OCI-LY7 (cell line): ENCODE measurements around the gene CARD10. TPM values are rescaled to one million over a fixed set of nuclear protein-coding genes. Genes with fewer than 3 reads are reported as not detected.

ENCODE experiments used
- BruUV-seq: library from RNA; stranded (reverse); fragments of 400-500 nt; replicated peaks from 2 replicates; lab custom pipeline; 2021; lab: Mats Ljungman, UMichigan
- CTCF ChIA-PET: fragments of 300-600 bp; sonication (Branson Sonifier 250); formaldehyde crosslinking; loops from one replicate; lab custom pipeline; 2022; ENCODE audit warnings: antibody characterized with exemption; ENCODE audit not compliant: unreplicated experiment; lab: Charles Lee
- POLR2A ChIA-PET: fragments of 300-600 bp; sonication (Branson Sonifier 250); formaldehyde crosslinking; loops from one replicate; lab custom pipeline; 2022; ENCODE audit warnings: antibody characterized with exemption; lab: Charles Lee
- DNase-seq: peaks from one replicate; pipeline ENCODE4 v3.0.0-alpha.2; 2015; ENCODE audit warnings: low spot score
- H2AFZ ChIP-seq: fragments of 200-600 bp; sonication (generic), shearing (Covaris generic); 2 replicates; pipeline ENCODE4 v1.6.1; 2014; ENCODE audit warnings: mild to moderate bottlenecking, antibody characterized with exemption, low read length, moderate library complexity
- H3K27ac ChIP-seq: fragments of 200-600 bp; sonication (generic); 2 replicates; pipeline ENCODE4 v1.5.1; 2014; ENCODE audit warnings: mixed run types, low read depth, mild to moderate bottlenecking, moderate library complexity, low read length, inconsistent platforms; ENCODE audit not compliant: poor library complexity, severe bottlenecking
- H3K36me3 ChIP-seq: fragments of 200-600 bp; sonication (generic); 2 replicates; pipeline ENCODE4 v1.6.1; 2014; ENCODE audit warnings: mild to moderate bottlenecking, antibody characterized with exemption, low read length, moderate library complexity, mixed read lengths; ENCODE audit not compliant: insufficient read depth
- H3K4me1 ChIP-seq: fragments of 200-600 bp; sonication (generic); 2 replicates; pipeline ENCODE4 v1.5.1; 2014; ENCODE audit warnings: mild to moderate bottlenecking, low read length; ENCODE audit not compliant: insufficient read depth, poor library complexity, severe bottlenecking
- H3K4me2 ChIP-seq: fragments of 200-600 bp; sonication (generic); 2 replicates; pipeline ENCODE4 v1.6.1; 2014; ENCODE audit warnings: mild to moderate bottlenecking, low read length
- H3K4me3 ChIP-seq: fragments of 200-600 bp; sonication (generic); 2 replicates; pipeline ENCODE4 v1.5.1; 2014; ENCODE audit warnings: mild to moderate bottlenecking, low read depth, low read length; ENCODE audit not compliant: poor library complexity, severe bottlenecking
- H3K79me2 ChIP-seq: fragments of 200-600 bp; sonication (generic); 2 replicates; pipeline ENCODE4 v1.6.1; 2016; ENCODE audit warnings: low read depth, mild to moderate bottlenecking, low read length, moderate library complexity, mixed read lengths; ENCODE audit not compliant: insufficient read depth
- H3K9me2 ChIP-seq: fragments of 200-600 bp; sonication (generic); 2 replicates; pipeline ENCODE4 v1.6.1; 2016; ENCODE audit warnings: mild to moderate bottlenecking, low read length, mixed read lengths; ENCODE audit not compliant: insufficient read depth
- H3K9me3 ChIP-seq: fragments of 200-600 bp; sonication (generic); 2 replicates; pipeline ENCODE4 v1.6.1; 2014; ENCODE audit warnings: mild to moderate bottlenecking, mixed run types, low read length, mixed read lengths
- H4K20me1 ChIP-seq: fragments of 200-600 bp; sonication (generic); 2 replicates; pipeline ENCODE4 v1.6.1; 2014; ENCODE audit warnings: mild to moderate bottlenecking, antibody characterized with exemption, low read length, moderate library complexity, mixed read lengths; ENCODE audit not compliant: insufficient read depth
- EZH2phosphoT487 ChIP-seq: fragments of 200-600 bp; sonication (generic); IDR thresholded peaks from 2 replicates; pipeline ENCODE4 v1.6.1; 2018; ENCODE audit warnings: low read depth, borderline replicate concordance, mild to moderate bottlenecking, mixed run types, antibody characterized with exemption, low read length, moderate library complexity, mixed read lengths
- intact Hi-C: fragments of 100-400 bp; cut with micrococcal nuclease; formaldehyde crosslinking; loops from one replicate; pipeline ENCODE4 v1.10.0; 2022; ENCODE audit not compliant: unreplicated experiment
- total RNA-seq, 2 experiments: library from RNA; depleted of rRNA in 1 of 2; stranded (reverse); fragments of >200 nt in 1 of 2; shearing (Covaris generic) in 1 of 2; gene quantifications; 2 replicates each; pipeline ENCODE4 v1.2.3, GENCODE V29; 2014 to 2022
- TF ChIP-seq, protein P1 (sequence below): fragments of 200-600 bp; sonication (generic); conservative IDR thresholded peaks from 2 replicates; pipeline ENCODE4 v1.5.1; 2014; ENCODE audit warnings: mild to moderate bottlenecking, antibody characterized with exemption, low read length, moderate library complexity, mixed read lengths

The CARD10 gene
- total RNA-seq, 2 experiments from 2014 or later = 2.8 to 4.0 TPM

DNA sequence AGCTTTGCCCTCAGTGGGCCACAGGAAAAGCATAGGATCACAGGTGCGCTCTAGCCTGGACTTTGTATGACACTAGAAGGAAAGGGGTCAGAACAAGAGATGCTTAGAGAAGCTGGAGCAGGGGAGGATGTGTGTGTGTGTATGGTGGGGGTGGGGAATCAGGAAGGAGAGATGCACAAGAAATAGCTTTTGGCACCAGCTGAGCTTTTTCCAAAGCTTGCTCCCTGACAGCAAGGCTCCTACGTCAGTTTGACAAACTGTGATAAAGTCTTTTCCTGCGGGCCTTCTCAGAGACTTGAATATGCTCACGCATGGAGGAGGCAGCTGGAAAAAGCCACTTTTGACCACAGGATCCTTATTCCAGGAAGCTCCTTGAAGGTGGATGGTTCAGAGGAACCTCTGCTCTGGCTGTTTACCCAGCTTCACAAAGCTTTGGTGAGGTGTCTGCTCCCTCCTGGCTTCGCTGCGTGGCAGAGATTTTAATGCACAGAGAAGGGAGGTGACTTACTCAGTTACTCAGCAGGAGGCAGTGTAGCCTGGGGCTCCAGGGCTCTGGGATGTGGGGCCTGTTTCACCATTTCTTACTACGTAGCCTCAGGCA, 45.0 kb upstream of the CARD10 start:
- TF ChIP-seq, protein P1, sequence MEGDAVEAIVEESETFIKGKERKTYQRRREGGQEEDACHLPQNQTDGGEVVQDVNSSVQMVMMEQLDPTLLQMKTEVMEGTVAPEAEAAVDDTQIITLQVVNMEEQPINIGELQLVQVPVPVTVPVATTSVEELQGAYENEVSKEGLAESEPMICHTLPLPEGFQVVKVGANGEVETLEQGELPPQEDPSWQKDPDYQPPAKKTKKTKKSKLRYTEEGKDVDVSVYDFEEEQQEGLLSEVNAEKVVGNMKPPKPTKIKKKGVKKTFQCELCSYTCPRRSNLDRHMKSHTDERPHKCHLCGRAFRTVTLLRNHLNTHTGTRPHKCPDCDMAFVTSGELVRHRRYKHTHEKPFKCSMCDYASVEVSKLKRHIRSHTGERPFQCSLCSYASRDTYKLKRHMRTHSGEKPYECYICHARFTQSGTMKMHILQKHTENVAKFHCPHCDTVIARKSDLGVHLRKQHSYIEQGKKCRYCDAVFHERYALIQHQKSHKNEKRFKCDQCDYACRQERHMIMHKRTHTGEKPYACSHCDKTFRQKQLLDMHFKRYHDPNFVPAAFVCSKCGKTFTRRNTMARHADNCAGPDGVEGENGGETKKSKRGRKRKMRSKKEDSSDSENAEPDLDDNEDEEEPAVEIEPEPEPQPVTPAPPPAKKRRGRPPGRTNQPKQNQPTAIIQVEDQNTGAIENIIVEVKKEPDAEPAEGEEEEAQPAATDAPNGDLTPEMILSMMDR = 0 out of 2 replicates have a peak, but pooled peaks have one; percentile 14
- TF ChIP-seq EZH2phosphoT487 = no peak
- ChIA-PET POLR2A (interaction anchor here (0.9 to 1.1 kb wide), 2 partner anchors 22 to 25 kb away, joined by 3 read pairs; no protein-coding TSS in a partner anchor), CTCF (no interaction called here)
- Histone ChIP-seq H4K20me1 (no peaks in the 10 kb centered on the region), H3K9me2 (no peaks in the 10 kb centered on the region), H3K4me2 (no peak overlapping the region), H3K79me2 (no peaks in the 10 kb centered on the region), H3K36me3 (no peaks in the 10 kb centered on the region), H3K4me3 (no peak overlapping the region), H3K4me1 (peaks cover 4% of the 10 kb centered on the region), H3K27ac (no peak overlapping the region), H2AFZ (no peak overlapping the region), H3K9me3 (no peaks in the 10 kb centered on the region)
- no TSS peak for BruUV-seq
- DNase-seq = no peak
- intact Hi-C loops = no loop called here

DNA sequence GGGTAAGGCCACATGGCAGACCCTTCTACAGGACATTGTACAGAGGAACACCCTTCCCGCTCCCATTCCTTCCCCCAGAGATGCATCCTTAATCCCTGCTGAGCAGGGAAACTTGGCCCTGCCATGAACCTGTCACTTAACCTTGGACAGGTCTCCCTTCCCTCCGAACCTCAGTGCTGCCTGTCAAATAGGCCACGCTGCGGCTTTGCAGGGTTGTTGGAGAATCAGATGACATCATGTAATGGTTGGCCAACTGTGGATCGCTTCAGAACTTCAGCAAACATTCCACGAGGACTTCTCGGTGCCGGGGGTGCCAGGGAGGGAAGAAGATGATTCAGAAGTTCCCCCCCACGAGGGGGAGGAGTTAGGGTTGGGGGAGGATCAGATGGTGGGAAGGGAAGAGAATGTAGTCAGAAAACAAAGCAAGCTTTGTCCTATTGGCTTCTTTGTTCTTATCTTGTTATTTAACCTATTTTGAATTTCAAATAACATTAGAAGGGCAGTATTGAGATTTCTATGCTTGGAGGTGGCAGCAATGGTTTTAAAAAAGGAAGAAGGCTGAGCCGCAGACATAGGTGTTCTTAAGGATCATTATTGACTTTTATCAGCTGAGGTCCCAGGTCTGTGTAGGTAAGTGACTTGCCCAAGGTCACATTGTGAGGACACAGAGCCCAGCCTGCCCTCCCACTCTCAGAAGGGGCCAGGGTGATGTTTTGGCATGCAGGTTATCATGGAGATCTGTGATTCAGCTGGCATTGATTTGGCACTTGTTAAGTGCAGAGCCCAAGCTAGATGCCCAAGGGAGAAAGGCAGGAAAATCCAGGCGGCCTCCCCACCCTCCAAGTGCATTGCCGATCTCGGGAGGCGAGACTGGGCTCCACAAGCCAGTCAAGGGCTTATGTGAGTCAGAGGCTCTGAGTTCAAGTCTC, 44.2 kb upstream of the CARD10 start:
- no peak for DNase-seq
- Histone ChIP-seq H3K9me3 (no peaks in the 10 kb centered on the region), H3K4me3 (no peak overlapping the region), H3K36me3 (no peaks in the 10 kb centered on the region), H3K4me2 (no peak overlapping the region), H3K4me1 (peaks cover 4% of the 10 kb centered on the region), H3K79me2 (no peaks in the 10 kb centered on the region), H3K9me2 (no peaks in the 10 kb centered on the region), H2AFZ (no peak overlapping the region), H3K27ac (no peak overlapping the region), H4K20me1 (no peaks in the 10 kb centered on the region)
- no TSS peak for BruUV-seq
- ChIA-PET CTCF (interaction anchor here (1.0 kb wide), 1 partner anchor 29 kb away, joined by 3 read pairs; no protein-coding TSS in a partner anchor), POLR2A (interaction anchor here (0.6 to 1.1 kb wide), 2 partner anchors 16 to 22 kb away, joined by 3 read pairs; partner anchors contain the start of gene LGALS2)
- TF ChIP-seq, protein P1 = no peak
- no peak for TF ChIP-seq EZH2phosphoT487
- intact Hi-C loops = no loop called here
